ENCODE measurements around the gene BMPR1A. TPM values are rescaled to one million over a fixed set of nuclear protein-coding genes. Genes with fewer than 3 reads are reported as not detected.

The BMPR1A gene
- polyA plus RNA-seq, 1 donor (not counting 4 experiments of a cell fraction or from before 2014, with no cell fraction given): 22.2 TPM

DNA sequence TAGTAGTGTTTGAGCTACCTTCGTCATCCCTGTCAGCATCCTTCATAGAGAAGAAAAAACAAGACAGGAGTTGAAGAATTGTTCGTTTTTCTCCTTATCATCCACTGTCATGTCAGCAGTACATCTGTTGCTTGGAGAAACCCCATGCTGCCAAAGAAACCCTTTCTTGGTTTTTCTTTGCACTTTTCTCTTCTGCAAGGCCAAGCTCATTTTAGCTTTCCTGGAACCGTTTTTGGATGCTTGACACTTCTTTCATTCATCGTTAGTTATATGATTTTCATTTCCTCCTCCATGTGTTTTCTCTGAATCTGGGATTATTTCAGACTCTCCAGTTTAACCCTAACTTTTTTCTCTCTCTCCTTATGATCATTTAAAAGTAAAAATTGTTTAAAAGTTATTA is 142.1 kb downstream of the BMPR1A start:
- FAIRE-seq (no peak), DNase-seq (ENCODE audit: low read depth, low spot score) (no peak)
- Histone ChIP-seq H3K27me3 (ENCODE audit: control insufficient read depth, extremely low read depth, insufficient read depth, low read length) (no peaks in the 10 kb centered on the region), H3K4me1 (ENCODE audit: control insufficient read depth, extremely low read depth, insufficient read depth, low read length) (no peaks in the 10 kb centered on the region), H3K4me2 (ENCODE audit: control insufficient read depth, extremely low read depth, insufficient read depth, low read depth, low read length) (no peak overlapping the region), H2AFZ (ENCODE audit: control insufficient read depth, low read length) (no peak overlapping the region), H3K4me3 (ENCODE audit: control insufficient read depth in 2 of 3, extremely low read depth in 1 of 3, insufficient read depth in 2 of 3, low read depth in 1 of 3, low read length in 3 of 3) (no peak overlapping the region), H3K27ac (ENCODE audit: control insufficient read depth, insufficient read depth, low read length) (no peak overlapping the region), H3K9me1 (ENCODE audit: control insufficient read depth, extremely low read depth, insufficient read depth, low read length) (no peaks in the 10 kb centered on the region), H3K79me2 (ENCODE audit: control insufficient read depth, insufficient read depth, low read length) (no peaks in the 10 kb centered on the region), H4K20me1 (ENCODE audit: control insufficient read depth, extremely low read depth, insufficient read depth, low read length) (no peaks in the 10 kb centered on the region), H3K9ac (ENCODE audit: control insufficient read depth, extremely low read depth, insufficient read depth, low read length) (no peak overlapping the region), H3K36me3 (ENCODE audit: control insufficient read depth in 2 of 2, extremely low read depth in 1 of 2, insufficient read depth in 2 of 2, low read length in 2 of 2) (peaks cover 4 to 9% of the 10 kb centered on the region in 2 experiments), H3K9me3 (ENCODE audit: control insufficient read depth, low read depth, low read length) (no peaks in the 10 kb centered on the region)
- dilution Hi-C loops (cut with MboI; ENCODE audit: extremely low pct_ligation_motif_present, low sequenced_read_pairs): no loop called here
- TF ChIP-seq, protein P1, sequence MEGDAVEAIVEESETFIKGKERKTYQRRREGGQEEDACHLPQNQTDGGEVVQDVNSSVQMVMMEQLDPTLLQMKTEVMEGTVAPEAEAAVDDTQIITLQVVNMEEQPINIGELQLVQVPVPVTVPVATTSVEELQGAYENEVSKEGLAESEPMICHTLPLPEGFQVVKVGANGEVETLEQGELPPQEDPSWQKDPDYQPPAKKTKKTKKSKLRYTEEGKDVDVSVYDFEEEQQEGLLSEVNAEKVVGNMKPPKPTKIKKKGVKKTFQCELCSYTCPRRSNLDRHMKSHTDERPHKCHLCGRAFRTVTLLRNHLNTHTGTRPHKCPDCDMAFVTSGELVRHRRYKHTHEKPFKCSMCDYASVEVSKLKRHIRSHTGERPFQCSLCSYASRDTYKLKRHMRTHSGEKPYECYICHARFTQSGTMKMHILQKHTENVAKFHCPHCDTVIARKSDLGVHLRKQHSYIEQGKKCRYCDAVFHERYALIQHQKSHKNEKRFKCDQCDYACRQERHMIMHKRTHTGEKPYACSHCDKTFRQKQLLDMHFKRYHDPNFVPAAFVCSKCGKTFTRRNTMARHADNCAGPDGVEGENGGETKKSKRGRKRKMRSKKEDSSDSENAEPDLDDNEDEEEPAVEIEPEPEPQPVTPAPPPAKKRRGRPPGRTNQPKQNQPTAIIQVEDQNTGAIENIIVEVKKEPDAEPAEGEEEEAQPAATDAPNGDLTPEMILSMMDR (optimal IDR thresholded peaks at IDR 0.05 in 1 of 3, IDR thresholded peaks at IDR 0.05 in 1 of 3, conservative IDR thresholded peaks at IDR 0.05 in 1 of 3; ENCODE audit: extremely low read depth in 1 of 3, insufficient read depth in 2 of 3, low read length in 3 of 3): no peak
- TF ChIP-seq EZH2 (IDR thresholded peaks at IDR 0.05; ENCODE audit: low read length): no peak

DNA sequence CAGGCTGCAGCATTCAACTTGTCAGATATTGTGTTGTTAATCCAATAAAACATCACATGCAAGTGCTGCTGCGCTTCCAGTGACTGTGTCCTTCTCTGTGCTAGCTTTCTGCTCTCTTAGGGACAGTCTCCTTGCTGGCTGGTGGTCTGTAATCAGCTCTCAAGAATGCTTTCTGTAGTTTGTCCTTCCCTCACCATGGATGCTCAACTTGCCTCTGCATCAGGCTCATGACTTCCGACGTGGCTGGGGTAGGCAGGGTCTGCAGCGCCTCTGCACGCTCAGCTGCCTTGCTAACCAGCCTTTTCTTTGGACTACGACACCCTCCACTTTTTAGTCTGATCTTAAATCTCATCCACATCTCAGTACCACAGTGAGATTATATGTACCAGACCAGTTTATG is 142.7 kb downstream of the BMPR1A start:
- Histone ChIP-seq H3K4me2 (ENCODE audit: control insufficient read depth, extremely low read depth, insufficient read depth, low read depth, low read length) (no peak overlapping the region), H3K9me1 (ENCODE audit: control insufficient read depth, extremely low read depth, insufficient read depth, low read length) (no peaks in the 10 kb centered on the region), H3K4me1 (ENCODE audit: control insufficient read depth, extremely low read depth, insufficient read depth, low read length) (no peaks in the 10 kb centered on the region), H3K9ac (ENCODE audit: control insufficient read depth, extremely low read depth, insufficient read depth, low read length) (no peak overlapping the region), H3K4me3 (ENCODE audit: control insufficient read depth in 2 of 3, extremely low read depth in 1 of 3, insufficient read depth in 2 of 3, low read depth in 1 of 3, low read length in 3 of 3) (no peak overlapping the region), H3K79me2 (ENCODE audit: control insufficient read depth, insufficient read depth, low read length) (no peaks in the 10 kb centered on the region), H3K27ac (ENCODE audit: control insufficient read depth, insufficient read depth, low read length) (no peak overlapping the region), H4K20me1 (ENCODE audit: control insufficient read depth, extremely low read depth, insufficient read depth, low read length) (no peaks in the 10 kb centered on the region), H3K9me3 (ENCODE audit: control insufficient read depth, low read depth, low read length) (no peaks in the 10 kb centered on the region), H3K27me3 (ENCODE audit: control insufficient read depth, extremely low read depth, insufficient read depth, low read length) (no peaks in the 10 kb centered on the region), H2AFZ (ENCODE audit: control insufficient read depth, low read length) (no peak overlapping the region), H3K36me3 (ENCODE audit: control insufficient read depth in 2 of 2, extremely low read depth in 1 of 2, insufficient read depth in 2 of 2, low read length in 2 of 2) (peaks cover 4 to 9% of the 10 kb centered on the region in 2 experiments)
- TF ChIP-seq, protein P1 (optimal IDR thresholded peaks at IDR 0.05 in 1 of 3, IDR thresholded peaks at IDR 0.05 in 1 of 3, conservative IDR thresholded peaks at IDR 0.05 in 1 of 3; ENCODE audit: extremely low read depth in 1 of 3, insufficient read depth in 2 of 3, low read length in 3 of 3): no peak
- no peak for TF ChIP-seq EZH2 (IDR thresholded peaks at IDR 0.05; ENCODE audit: low read length)
- dilution Hi-C loops (cut with MboI; ENCODE audit: extremely low pct_ligation_motif_present, low sequenced_read_pairs): no loop called here
- DNase-seq (ENCODE audit: low read depth, low spot score) (no peak), FAIRE-seq (no peak)
